Erythroblast (primary cell): Measurements from ENCODE around the gene ZIC1.

ENCODE experiments used
- GATA1 ChIP-seq: IDR thresholded peaks from 2 replicates; pipeline ENCODE4 v1.6.1; 2011; ENCODE audit warnings: low read depth, mild to moderate bottlenecking, control low read depth, low read length, moderate library complexity
- POLR2A ChIP-seq: IDR thresholded peaks from 2 replicates; pipeline ENCODE4 v1.6.1; 2011; ENCODE audit warnings: mild to moderate bottlenecking, low read length

- TF ChIP-seq POLR2A (no peak), GATA1 (no peak)
These were observed 4.7 kb downstream of the ZIC1 start for GRCh38 chr3:147413686-147414389.
